ENCODE data around the gene MSL3B.

Gene MSL3B

DNA sequence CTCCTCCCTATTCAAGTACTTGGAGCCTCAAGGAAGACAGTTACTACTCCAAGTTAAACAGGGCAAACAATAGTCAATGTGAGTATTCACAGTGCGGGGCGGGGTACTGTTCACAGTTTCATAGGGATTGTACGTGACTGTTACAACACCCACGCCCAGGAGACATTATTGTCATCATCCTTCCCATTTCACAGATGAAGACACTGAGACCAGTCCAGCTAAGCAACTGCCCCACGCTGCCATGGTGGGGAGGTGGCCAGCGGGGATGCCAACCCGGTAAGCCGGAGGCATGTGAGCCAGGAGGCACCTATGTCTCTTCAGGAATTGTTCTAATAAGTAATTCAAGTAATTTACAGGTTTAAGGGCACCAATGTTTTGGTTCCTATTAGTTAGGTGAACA is 14.8 kb downstream of the MSL3B start:
- no peak for DNase-seq (ENCODE audit: low read depth)

DNA sequence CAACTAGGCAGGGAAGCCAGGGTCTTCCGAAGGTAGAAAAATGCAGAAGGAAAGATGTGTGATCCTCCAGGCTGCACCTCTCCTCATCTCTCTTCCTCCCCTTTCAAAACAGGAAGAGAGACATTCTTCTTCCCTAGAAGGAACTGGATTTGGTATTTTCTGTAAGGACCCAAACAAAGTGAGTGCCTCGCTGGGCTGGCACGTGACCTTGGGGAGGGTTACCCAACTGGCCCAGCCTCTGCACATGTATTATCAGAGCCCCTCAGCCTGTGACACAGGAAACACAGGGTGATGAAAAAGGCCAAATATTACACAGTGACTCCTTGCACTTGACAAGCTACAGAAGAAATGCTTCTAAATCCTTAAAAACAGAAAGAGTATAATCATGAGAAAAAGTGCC is 16.1 kb downstream of the MSL3B start:
- no peak for DNase-seq (ENCODE audit: low read depth)

DNA sequence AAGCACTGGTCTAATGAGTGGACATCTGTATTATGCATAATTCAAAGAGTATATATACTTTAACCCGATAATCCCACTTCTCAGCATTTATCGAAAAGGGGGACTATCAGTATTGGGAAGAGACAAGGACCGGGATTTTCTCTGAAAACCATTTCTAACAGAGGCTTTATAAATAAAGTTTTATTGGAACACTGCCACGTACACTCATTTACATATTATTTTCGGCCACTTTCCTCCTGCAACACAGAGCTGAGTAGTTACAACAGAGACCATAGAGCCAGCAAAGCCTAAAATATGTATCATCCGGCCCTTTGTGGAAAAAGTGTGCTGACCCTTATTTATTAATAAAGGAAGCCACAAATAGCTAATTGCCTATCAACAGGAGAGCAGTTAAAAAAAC is 17.0 kb downstream of the MSL3B start:
- no peak for DNase-seq (ENCODE audit: low read depth)

DNA sequence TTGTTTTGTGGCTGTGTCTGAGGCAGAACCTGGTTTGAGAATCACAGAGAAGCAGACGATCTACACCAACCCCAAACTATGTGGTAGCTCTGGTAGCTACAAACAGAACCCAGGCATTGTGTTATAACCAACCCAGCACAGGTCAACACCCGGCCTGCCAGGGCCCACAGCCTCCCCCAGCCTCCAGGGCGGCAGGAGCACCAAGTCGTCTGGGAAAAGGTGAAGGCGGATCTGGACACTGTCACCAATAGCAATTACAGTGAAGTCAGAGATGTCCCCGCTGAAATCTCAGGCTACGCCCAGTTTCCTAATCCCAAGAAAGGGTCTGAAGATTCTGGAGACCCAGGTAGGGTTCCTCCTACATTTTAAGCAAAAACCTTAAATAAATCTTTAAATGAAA is 17.4 kb downstream of the MSL3B start:
- no peak for DNase-seq (ENCODE audit: low read depth)

DNA sequence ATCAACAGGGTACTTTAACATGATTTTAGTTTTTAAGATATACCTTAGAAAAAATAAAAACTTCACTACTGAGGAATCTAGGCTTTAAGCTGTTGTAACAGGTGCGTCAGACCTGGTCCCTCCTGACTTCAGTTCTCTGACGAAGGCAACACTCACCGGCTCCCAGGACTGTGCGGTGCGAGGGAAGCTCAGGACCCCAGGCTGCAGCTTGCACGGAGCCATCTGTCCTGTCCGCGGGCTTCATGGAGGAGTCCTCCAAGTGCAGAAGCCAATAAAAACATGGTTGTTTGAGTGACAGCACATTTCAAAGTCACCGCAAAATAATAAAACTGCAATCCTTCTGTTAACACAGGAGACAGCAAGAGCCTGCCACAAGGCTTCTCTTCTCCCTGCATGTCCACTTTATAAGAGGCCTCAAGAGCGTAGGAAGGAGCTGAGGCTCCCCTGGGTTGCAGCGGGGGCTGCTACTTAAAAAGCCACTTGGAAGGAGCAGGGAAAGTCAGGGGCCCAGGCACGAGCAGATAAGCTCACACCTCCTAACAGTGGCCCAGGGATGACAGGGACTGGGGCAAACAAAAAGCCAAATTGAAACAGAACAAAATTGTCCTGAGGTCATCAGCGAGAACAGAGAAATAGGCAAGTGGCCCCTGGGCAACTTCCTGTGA is 18.4 kb downstream of the MSL3B start:
- DNase-seq (ENCODE audit: low read depth): no peak

DNA sequence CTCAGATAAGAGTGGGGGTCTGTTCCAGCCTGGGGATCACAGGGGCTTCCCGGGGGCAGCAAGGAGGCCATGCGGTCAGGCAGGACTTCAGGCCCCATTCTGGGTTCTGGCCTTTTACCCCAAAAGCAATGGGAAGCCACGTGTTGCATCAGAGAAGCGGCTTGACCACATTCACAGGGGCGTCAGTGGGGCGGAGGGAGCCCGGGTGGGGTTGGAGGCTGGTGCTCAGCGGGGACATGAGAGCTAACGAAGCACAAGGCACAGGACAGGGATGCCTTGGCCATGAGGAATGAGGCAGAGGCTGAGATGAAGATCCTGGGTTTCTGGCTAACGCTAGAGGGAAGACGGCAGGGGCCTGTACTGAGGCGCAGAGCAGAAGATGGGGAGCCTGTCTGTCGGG is 19.9 kb downstream of the MSL3B start:
- DNase-seq (ENCODE audit: low read depth): no peak

DNA sequence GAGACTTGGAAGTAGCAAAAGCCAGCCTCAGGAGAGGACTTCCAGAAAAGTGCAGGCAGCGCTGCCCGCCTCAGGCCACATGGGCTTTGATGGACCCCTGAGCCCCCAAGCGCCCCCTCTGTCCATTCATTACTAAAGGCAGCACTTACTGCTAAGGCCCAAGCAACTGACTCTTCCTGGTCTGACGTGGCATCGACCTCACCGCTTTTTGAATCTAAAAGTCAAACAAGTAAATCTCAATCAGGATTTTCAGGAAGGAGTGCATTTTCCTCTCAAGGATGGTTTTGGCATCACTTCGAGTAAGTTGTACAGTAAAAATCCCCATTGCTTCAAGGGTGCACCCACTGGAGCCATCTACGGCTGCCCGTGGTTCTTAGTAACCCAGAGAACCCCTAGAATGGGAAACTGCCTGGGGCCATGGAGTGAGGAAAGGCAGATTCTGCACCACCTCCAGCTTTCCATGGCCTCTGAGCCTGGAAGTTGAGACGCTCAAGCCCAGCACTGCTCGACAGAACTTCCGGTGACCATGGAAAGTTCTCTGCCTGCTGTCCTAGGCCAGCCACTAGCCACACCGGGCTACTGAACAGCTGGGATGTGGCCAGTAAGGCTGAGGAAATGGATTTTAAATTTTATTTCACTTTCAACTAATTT is 20.8 kb downstream of the MSL3B start:
- DNase-seq (ENCODE audit: low read depth): no peak

DNA sequence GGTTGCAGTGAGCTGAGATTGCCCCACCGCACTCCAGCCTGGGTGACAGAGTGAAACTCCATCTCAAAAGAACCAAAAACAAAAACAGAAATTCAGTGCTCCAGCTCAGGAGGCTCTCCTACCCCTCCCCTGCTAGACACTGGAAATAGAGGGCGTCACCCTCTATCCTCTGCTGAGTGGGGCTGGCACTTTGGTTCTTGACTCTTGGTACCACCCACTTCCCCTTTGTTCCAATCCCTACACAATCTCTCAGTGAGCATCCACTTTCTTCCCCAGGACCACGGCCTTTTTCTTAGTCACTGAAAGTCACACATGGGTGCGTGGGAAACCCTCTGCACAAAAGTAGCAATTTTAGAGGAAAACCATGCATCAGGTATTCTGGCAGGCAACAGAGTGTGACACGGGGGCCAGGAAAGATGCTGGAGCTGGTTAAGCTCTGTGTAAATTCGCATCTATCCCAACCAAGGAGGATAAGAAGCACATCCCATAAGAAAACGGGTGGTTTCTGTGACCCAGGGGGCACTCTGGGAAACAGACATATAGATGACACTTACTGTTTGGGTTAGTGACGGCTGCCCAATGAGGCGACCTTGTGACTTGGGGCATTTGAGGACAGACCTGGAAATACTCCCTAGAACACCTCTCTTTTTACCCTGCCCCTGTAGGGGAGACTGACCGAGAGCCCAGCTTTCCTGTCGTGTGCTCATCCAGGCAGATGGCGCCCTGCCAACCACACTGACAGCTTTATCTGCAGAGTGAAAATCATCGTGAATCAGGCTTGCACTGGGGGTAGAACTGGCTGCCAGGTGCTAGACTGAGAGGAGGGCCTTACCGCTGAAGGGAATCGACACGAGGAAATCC is 21.6 kb downstream of the MSL3B start:
- DNase-seq (ENCODE audit: low read depth): no peak

DNA sequence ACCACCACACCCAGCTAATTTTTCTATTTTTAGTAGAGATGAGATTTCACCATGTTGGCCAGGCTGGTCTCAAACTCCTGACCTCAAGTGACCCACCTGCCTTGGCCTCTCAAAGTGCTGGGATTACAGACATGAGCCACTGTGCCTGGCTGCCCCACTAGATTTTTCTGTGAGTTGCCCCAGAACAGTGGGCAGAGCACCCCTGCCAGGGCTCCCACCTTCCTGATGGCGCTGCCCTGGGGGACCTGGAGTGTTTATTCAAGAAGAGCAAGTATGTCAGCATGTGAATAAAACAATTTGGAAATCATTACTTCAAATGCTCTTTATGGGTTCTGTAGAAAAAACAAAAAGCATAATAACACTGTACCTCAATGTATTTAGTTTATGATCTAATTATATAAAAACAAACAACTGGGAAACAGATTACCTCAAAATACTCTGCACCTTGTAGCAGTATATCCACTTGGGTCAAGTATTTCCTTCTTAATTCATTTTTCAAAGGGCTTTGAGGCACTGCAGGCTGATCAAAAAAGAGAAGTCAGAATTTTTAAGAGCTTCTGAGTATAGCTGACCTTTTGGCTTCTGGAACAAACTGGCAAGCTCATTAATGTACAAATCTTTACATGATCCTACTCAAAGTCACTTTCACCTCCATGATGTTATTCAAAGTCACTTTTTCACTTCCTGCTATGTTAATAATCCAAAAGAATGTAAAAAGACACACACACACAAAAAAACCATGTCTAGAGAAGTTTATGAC is 22.7 kb downstream of the MSL3B start:
- DNase-seq (ENCODE audit: low read depth): no peak

DNA sequence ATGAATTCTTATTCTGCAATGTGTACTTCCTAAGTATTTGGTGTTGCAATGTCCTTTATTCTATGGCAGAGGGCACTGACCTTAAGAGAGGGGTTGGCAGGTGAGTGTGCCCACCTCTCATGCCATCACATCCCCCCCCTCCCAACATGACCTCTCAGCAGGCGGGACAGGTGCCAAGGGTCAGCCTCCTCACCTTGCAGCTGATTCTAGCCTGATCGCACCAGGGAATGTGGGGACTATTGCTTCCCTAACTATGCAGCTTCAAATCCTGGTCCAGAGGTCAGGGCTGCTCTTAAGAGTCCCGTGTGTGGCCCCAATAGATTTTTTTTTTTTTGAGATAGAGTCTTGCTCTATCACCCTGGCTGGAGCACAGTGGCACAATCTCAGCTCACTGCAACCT is 23.4 kb downstream of the MSL3B start:
- DNase-seq (ENCODE audit: low read depth): no peak

DNA sequence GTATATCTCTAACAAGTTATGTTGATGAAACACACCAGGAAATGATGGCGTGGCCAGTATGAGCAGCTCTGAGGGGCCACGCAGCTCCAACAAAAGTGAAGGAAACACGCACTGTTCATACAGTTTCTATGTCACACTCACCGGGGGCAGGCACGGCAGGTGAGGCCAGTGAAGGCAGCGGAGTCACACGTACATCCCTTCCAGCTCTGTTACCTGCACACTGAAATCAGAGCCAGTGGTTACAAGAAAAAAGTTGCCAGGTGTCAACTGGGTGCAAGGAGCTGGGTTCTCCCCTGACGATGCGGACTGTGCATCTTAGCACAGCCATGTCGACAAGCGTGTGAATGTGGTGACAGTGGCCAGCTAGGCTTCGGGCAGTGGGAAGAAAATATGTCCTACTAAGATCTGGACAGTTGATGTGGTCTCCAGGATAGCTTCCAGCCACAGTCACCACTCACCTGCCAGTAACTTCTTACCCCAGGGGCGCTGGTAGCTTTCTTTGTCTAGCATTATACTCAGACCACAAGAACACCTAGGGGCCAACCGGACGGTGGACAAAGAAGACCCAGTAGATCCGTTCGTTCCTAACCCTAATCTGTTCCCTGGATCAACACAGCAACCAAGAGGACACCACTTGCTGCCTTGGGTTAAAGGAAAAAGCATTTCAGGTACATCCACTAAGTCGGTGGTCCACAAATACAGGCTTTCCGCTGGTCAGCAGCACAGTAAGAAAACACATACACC is 23.9 kb downstream of the MSL3B start:
- DNase-seq (ENCODE audit: low read depth): no peak

DNA sequence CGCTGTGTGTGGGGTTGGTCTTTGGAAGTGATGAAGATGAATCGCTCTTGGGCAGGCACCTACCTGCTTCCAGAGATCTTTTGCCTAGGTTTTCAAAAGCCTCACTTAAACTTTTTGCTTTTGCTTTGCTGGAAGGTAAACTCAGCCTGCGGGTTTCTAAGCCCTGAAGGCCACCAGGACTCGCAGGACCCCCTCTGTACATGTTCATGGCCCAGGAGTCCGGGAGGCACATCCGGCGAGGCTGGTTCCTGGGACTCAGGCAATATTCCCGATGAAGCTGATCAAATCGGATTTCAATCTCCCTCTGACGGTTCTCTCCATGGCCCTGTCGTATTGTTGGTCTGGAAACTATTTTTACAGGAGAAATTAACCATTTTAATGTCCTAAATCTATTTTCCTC is 27.0 kb downstream of the MSL3B start:
- no peak for DNase-seq (ENCODE audit: low read depth)

DNA sequence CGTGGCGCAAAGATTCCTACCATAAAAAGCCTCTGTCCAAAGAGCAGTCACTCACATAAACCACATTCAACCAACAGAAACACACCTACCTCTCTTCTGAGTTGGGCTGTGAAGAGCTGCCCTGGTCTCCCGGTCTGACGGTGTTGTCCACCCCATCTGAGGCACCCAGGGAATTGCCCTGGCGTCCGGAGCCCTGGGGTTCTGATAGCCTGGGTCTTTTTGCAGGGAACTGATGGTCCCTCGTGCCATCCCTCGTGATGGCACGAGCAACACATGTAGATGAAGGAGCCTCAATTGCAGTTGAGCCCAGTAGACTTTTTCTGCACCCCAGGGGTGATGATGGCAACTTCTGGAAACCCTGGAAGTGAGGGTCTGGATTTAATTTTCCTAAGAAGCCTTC is 27.7 kb downstream of the MSL3B start:
- no peak for DNase-seq (ENCODE audit: low read depth)

DNA sequence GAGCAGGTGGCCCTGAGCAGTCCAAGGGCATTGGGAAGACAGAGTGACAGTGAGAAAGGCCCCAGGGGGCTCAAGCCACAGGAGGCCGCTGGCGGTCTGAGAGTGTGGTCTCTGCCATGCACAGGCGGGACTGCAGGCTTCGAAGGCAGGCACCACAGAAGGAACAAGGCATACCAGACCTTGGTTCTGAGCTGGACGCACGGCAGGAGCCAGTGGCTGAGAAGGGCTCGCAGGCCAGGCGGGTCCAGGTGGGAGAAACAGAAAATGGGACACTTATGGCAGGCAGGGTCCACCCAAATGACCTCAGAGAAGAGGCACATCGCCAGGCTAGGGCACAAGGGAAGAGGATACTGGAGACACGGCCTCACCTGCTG is 28.8 kb downstream of the MSL3B start:
- no peak for DNase-seq (ENCODE audit: low read depth)

DNA sequence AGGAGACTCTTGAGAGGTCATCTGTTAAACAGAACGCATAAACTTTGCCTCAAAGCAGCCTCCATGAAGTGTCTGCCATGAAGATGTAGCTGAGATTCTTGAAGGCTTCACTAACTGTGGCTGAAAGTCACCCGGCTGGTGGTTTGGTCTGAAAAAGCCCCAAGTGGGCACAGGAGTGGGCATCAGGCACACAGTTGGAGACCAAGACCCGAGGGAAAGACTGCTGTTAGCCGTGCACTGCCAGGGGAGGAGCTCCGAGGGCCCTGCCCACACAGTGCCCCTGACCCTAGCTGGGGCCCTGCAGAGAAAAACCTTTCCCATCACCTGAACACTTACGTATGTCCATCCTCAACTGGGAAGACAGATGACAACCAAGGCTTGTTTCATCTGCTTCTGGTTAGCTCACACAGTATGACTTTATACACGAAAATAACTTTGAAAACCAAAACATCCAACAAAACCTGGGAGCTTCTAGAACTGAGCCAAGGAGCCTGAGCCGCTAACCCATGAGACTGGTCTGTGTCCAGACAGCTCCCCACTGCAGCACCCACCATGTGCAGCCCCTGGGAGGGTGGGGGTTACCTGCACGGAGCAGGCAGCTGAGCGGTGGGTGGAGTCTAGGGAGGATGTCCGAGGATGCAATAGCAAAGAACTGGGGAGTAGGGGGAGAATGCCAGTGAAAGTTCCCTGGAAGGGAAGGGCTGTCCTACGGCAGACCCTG is 29.3 kb downstream of the MSL3B start:
- DNase-seq (ENCODE audit: low read depth): no peak

DNA sequence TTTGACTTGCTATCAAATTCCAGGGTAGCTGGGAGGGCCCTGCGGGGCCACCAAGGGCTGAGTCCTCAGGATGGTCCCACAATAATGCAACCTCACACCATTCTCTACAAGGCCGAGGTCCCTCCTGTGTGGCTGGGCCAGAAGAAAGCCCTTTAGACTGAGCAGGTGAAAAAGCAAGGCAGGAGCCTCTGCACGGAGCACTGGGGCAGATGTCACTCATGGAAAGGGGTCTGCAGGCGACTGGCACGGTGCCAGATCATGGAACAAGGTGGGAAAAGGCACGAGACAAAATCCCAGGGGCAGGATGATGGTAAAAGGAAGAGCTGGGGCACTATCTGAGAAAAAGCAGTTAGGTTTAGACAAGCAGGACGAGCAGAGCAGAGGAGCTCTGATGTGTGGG is 29.9 kb downstream of the MSL3B start:
- no peak for DNase-seq (ENCODE audit: low read depth)

DNA sequence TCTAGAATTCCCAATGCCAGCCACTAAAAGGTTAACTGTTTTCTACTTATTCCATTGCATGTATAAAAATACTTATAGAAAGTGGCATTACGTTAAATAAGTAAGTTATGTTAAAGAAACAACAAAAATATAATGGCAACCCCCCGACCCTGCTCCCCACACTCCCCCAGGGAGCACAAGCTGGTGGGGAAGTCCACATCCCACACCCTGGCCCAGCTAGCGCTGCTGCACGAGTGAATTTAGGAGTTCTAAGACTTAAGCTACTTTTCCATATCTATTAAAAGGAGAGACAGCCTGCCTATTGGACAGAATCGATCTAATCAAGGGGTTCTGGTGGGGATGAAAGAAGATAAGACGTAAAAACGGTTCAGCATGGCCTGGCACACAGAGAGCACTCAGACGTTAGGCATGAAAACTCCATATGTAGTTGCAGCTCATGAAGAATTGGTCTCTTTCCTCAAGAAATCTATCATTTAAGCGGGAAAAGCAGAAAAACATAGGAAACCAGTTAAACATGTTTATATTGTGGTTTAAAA is 30.4 kb downstream of the MSL3B start:
- no peak for DNase-seq (ENCODE audit: low read depth)

DNA sequence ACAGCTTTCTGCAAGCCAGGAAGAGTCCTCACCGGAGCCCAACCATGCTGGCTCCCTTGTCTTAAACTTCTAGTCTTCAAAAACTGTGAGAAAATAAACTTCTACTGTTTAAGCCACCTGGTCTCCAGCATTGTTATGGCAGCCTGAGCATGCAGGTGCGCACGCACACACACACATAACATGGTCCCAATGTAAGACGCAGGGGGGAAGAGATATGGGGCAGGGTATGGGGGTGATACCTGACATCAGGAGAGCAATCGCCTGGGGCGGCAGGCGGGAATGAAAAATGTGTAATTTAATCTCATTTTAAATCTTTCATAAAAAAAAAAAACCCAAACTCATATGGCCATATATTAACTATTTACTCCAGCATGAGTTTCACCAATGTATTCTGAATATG is 31.8 kb downstream of the MSL3B start:
- DNase-seq (ENCODE audit: low read depth): no peak

DNA sequence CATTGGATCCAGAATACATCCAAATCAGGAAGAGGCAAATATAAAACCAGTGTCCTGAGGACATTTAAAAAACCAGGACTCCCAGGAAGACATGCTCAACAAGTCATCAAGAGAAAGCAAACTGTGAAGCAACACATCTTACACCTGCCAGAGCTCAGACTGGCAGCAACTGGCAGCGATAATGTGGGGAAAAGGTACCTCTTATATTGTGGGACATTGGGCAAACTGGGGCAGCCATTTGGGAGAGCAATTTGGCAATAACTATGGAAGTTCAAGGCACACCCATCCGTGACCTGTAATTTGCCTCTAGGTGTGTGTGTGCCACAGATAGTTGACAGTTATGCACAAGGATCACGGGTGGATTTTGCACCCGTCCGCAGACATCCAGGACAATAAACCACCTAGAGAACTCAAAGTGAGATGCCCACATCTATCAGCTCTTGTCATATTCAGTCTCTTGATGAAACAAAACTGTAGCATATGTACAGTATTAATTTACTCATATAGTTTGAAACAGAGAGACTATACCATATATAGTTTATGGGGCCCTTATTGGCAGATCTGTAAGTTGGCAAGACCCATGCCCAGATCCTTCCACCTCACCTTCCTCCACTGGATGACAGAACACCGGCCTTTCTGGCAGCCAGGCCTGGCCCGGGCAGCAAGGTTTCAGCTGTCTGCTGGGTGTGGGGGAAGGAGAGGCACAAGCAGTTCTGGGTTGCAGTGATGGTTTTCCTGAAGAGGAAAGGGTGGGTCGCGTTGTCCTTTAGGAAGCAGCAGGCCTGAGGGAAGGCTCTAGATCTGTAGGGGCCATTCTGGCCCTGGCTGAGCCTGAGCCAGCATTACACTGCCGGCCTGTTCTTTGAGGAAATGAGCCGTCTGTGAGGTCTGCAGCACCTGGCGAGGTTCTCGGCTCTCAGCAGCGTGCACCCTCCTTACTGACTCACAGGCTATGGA is 32.7 kb downstream of the MSL3B start:
- DNase-seq (ENCODE audit: low read depth): no peak

DNA sequence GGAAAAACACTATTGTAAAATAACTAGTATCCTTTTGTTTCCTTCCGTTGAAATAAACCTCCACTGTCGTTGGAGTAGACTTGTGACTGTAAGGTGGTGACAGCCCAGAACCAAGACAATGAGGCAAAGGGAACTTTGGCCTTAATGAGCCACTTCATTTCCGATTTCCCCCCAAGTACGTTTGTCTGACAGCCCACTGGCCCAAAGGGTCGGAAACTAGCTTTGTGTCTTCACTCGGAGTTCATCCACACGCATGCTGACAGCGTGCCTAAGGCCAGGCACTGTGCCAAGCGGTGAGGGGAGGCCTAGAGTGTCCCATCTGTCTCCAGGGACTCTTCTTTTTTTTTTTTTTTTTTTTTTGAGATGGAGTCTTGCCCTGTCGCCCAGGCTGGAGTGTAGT is 34.8 kb downstream of the MSL3B start:
- DNase-seq (ENCODE audit: low read depth): no peak

Data from HS-27A (cell line).